Pericardium fibroblast (primary cell): ENCODE results near the gene C2orf49. TPM values are rescaled to one million over a fixed set of nuclear protein-coding genes. Genes with fewer than 3 reads are reported as not detected.

Experiments used
- total RNA-seq: library from RNA; depleted of rRNA; stranded (reverse); fragments of >200 nt; gene quantifications from 2 replicates; pipeline ENCODE4 v1.2.3, GENCODE V29; 2015

C2orf49 gene
- 8.8 and 12.6 TPM in 2 replicates for total RNA-seq

DNA sequence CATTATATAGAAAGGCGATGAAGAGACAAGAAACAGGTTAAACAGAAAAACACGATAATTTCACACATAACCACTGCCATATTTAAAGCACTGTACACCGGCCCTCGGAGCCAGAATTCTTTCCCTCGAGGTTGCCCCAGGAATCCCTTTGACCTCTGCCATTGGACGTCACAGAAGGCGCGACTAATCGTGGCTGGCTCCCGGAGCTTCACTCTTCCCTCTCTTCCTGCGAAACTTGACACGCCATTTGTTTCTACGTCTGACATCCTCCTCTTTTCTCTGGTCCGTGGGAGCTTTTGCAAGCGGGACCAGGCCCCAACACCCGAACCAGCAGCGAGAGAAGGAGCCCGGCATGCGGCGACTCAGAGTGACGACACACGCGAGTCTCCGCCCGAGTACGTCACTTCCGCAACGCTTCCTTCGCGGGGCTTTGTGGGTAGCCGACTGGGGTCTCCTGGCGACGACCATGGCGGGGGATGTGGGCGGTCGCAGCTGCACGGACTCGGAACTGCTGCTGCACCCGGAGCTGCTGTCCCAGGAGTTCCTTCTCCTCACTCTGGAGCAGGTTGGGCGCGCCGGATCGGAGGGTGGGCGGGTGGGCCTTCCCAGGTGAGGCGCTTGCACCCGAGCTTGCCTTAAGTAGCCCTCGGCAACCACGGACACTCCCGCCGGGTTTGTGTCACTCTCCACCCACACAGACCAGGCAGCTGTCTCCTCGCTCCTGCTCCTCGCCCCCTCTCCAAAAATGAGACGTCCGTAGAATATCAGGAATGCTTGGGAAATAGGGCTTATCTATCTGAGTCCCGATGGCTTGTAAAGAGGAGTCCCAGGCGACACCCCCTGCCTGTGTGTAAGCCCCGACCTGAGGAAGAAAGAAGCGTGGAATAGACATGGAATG is at the start of gene C2orf49:
Gene C2orf49, plus strand, starts transcription at position 419 of the 898 bp plus-strand sequence. Its CDS starts 48 bp downstream, at position 467.

GRCh38 chr2:105329561-105330495 is 7.5 kb upstream of the C2orf49 start, which contains the start of gene TGFBRAP1:
Gene TGFBRAP1, minus strand, starts transcription at chr2:105329735. Its CDS starts 21,434 bp downstream, at chr2:105308301.

DNA sequence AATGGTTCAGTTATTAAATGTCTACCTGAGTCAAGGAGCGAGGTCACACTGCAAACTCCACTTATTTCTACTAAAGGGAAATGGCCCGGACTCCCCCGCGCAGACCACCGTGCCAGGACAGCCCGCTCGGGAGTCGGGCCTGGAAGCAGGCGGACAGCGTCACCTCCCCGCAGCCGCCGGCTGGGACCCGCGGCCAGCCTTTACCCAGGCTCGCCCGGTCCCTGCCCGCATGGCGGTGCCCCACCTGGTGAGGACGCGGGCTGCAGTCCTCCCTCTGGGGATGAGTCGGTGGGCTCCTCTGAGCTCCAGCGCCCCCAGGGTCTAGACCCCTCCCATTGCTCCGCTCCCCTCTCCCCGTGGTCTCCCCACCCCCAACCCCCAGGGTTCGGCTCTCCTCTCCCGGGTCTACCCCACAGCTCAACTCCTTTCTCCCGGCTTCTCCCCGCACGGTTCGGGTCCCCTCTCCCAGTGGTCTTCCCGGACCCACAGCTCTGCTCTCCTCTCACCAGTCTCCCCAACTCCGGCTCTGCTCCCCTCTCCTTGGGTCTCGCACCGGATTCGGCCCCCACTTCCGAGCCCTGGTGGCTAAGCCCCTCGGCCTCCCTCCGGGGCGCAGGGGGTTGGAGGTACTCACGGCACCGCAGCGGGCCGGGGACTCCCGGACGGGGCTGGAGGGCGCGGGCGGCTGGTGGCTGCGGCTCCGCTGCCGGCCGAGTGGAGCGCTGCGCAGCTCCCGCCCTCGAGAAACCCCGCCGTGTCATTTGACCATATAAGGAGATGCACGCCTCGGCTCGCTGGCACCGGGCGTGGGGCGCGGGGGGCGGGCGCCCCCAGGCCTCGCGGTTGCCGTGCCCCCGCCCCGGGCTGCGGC is 61.2 kb downstream of the C2orf49 start, which contains the start of gene FHL2:
Gene FHL2, minus strand, starts transcription at position 716 of the 871 bp plus-strand sequence. CDS start 12,535 bp downstream, outside the sequence.

Other genes starting within 250 kb of the C2orf49 start
- not detected in 2 replicates for gene GPR45, start 95.8 kb upstream of the C2orf49 start, total RNA-seq
- gene TGFBRAP1, start 7.8 kb upstream of the C2orf49 start, total RNA-seq: 11.8 and 13.0 TPM in 2 replicates
- 78.6 and 123 TPM in 2 replicates for gene FHL2, start 61.5 kb downstream of the C2orf49 start, total RNA-seq